Activated effector memory CD4-positive, alpha-beta T cell treated with Interleukin-2 at 50 U/mL for 16 hours (primary cell): ENCODE data around the gene OTOG.

Experiments used
- DNase-seq: peaks from one replicate; pipeline ENCODE4 v3.0.0-alpha.2; 2020

Gene OTOG

GRCh38 chr11:17547051-17547577 is at the start of gene OTOG:
Gene OTOG (plus strand): TSS chr11:17547259. CDS start chr11:17547373, 114 bp downstream.
- DNase-seq: no peak

DNA sequence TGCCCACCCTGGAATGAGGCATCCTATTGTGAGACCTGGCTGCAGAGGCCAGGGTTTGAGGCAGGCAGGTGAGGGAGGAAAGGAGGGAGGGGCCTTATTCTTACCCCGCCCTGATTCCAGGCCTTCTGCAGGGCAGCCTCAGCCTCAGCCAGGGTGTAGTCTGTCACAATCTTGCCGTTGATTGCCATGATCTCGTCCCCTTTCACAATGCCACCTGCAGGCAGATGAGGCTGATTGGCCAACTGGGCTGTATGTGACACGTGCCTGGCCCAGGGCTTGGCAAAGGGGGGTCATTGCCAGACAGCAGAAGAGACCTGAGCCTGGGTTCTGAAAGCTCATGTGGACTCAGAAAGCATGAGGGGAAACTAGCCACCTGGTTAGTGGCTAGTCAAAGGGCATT is 49.0 kb upstream of the OTOG start:
- no peak for DNase-seq

DNA sequence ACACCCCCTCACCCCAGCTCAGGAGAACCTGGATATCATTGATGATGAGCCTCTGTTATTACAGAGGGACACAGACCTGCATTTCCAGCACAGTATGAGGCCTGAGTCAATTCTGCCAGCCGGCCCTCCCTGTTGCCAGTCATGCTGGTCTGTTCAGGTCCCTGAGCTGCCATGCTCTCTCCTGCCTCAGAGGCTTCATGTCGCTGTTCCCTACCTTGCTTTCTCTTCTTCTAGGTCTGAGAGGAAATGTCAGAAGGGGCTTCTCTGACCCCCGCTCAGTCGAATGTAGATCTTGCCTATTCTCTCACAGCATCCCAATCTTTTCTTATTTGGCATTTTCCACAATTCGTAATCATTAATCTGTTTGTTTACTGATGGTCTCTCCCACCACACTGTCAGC is 48.6 kb upstream of the OTOG start:
- no peak for DNase-seq

- DNase-seq: no peak
Measured at GRCh38 chr11:17500673-17501072, 46.4 kb upstream of the OTOG start.

DNA sequence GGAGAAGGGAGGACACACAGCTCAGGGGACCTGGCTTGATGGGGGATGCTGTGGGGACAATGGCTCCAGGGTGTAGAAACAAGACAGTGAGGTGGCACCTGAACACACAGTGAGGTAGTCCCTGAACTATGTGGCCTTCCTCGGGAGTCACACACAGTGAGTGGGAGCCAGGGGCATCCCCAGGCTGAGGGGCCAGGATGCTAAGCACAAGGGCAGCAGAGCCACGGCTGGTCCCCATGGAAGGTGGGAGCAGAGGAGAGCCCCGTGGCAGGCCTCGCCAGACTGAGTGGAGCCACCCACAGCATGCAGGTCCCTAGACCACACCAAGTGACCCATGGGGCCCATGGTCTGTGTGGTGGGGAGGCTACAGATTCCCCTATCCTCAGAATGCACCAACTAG is 44.4 kb upstream of the OTOG start:
- no peak for DNase-seq

DNA sequence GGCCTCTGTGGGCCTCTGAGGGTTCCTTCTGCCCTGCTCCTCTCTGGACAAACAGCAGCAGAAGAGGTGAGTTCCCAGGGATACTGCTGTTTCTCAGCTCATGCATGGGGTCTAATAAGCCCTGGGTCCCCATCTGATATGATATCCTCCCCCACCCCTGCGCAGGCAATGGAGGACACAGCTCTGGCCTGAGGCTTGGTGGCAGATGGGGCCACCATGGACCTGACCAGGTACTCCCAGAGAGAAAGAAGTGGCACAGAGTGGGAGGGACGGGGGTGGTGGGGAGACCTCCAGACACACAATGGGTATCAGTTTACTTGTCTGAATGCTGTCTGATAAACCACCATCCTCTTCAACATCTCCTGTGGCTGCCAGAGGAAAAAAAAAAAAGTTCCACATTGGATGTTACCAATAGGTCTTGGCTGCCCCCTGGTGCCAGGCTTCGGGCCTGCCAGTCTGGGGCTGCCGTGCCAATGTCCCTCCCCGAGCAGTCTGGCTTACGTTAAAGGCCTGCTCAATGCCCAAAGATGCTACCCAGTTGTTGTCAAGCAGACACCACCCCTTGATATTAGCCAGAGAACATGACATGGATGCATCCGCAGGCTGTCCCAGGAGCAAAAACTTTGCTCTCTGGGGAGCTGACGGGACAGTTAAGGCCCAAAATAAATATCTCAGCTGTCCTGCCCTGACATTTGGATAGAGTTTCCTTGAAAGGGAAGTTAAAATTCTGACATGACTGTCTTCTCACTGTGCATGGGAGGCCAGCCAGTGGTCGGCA is 42.5 kb upstream of the OTOG start:
- peak; percentile 57 for DNase-seq

DNA sequence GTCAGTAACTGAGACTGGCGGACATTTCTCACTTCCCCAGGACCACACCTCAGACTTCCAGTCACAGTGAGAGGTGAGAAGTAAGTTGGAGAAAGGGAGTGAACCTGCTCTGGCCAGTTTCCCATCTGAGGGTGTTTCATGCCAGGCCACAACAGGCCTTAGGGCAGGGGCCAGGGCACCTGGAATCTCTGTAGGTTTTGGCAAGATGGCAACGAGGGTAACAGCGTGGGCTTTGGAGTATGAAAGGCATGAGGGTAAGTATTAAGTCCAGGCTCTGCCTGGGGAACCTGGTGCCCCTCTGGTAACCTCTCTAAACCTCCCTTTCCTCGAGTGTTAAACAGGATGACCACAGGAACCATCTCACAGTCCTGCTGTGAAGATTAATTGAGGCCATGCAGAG is 41.9 kb upstream of the OTOG start:
- no peak for DNase-seq

GRCh38 chr11:17506314-17506713 is 40.7 kb upstream of the OTOG start:
- DNase-seq: no peak

DNA sequence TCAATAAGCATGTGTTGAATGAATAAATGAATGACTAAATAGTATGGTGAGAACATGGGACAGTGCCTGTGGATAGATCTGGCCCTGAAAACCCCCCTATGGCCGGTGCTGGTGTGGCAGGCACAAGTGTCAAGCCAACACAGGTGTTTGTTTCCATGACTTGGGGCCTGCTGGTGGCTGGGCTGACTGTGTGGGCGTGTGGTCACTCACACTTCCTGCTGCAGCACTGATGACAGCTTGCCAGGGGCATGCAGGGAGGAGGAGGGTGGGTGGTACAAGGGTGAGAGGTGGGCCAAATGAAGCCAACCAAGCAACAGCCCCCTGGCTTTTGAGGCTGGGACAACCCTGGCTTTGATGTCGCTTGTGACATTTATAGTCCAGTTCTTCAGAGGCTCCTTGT is 40.1 kb upstream of the OTOG start:
- DNase-seq: no peak

- DNase-seq: no peak
Measured at GRCh38 chr11:17507773-17508172, 39.3 kb upstream of the OTOG start.

- DNase-seq: no peak
Measured at GRCh38 chr11:17508306-17508705, 38.8 kb upstream of the OTOG start.

DNA sequence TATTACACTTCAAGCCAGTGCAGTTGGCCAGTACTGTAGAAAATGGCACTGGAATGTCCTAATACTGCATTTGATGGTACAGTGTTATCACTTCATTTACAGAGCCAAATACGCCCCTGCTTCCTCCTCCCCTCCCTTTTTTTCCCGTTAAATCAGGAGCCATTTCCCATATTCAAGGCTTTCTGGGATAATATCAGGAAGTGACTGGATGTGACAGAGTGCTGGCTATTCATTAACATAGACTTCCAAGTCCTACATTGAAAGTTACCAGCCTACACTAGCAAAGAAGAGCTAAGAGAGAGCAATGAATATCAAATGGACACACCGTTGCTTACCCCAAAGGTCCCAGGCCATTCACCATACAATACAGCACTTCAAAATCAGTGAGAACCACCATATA is 38.3 kb upstream of the OTOG start:
- no peak for DNase-seq

DNA sequence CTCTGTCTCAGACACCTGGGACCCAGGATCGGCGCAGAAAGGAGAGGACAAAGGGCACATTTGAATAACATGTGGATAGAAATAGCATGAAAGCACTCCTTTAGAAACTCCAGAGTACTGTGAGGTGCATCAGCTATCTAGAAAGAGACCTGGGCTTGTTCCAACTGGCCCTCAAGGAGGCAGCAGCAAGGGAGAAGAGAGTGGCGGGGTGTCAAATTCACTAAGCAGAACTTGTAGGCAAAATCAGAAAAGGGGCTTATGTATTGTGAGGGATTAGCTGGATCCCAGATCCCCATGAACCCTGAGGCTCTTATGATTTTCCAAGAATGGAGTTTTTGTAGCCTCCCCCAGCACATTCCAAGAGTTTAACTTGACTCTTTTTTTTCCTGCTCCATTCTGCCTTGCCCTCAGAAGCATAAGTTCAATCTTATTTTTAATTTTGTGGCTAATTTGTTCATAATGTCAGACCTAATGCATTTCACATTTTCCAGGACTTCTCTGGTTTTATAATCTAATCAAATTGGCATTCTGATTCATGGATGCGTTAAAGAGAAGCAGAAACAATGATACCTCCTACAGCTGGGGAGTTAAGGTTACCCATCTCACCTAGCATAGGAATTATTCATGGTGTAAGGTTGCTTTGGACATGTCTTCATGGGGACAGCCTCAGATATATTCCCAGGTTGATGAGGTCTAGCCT is 36.4 kb upstream of the OTOG start:
- DNase-seq: no peak

- DNase-seq: no peak
Measured at GRCh38 chr11:17511571-17511970, 35.5 kb upstream of the OTOG start.

DNA sequence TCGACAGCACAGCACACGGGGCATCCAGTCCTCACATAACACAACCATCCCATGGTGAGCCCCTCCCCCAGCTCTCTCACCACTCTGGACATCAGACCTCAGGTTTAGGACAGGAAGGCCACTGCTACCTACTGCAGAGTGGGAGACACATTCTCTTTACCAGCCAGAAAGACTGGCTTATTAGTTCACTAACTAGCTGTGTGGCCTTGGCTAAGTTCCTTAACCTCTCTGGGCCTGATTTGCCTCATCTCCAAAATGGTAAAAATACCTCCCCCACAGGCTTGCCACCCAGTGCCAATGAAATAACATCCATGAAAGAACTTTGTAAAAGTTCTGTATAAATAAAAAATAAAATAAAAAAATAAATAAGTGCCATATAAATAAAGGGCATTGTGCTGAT is 35.0 kb upstream of the OTOG start:
- no peak for DNase-seq

DNA sequence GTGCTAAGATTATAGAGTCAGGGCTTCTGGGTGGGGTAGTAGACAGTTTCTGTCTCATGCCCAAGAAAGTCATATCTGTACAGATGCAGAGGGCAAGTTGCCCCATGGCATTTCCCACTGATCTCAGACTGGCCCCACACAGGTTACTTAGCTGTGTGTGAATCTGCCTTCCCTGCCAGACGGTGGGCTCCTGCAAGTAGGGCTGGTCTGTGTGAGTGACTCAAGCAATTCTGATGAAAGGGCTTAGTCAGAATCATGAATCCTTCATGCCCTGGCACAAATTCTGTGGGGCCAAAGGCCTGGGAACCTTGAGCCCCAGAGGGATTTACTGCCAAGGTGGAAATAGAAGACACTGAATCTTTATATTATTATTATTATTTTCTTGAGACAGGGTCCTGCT is 33.2 kb upstream of the OTOG start:
- DNase-seq: no peak

DNA sequence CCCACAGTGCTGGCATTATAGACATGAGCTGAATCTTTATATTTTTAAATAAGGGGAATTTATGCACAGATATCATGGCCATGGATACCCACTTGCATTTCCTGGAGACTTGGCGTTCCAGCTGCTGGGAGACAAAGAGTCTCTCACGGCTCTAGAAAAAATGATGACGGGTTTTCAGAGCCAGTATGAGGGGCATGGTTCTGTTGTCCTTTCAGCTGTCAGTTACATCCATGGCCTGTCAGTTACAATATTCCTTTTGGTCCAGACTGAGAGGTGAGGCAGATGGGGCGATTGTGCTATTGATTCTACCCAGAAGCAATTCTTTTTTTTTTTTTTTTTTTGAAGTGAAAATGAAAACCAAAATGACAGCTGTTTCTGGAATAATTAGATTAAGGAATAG is 32.6 kb upstream of the OTOG start:
- DNase-seq: no peak

- no peak for DNase-seq
Measured at GRCh38 chr11:17515443-17516176, 31.4 kb upstream of the OTOG start.

DNA sequence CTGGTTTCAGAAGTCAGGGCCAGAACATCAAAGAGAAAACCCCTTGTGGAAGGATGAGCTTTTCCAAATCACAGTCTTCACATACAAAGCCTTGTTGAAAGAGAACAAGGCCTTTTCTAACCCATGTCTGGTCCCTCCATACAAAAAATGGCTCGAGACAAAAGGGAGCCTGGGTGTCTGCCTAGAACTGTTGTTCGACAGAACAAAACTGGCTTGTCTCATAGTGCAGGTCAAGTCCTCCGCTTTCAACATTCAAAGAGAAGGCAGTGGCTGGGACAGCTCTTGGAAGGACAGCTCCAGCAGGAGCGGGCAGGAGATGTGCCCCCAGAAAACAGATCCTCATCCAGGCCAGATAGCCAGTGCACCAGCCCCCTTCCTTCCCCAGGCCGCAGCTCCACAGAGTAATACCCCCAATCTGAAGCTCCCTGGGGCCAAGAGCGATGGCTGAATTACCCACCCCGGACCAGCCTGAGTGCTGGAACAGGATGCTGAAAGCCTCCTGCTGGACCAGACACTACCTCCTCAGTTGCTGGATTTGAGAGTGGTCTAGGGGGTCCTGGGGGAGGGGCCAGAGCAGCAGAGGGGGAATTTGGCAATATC is 30.4 kb upstream of the OTOG start:
- no peak for DNase-seq

GRCh38 chr11:17517186-17517585 is 29.9 kb upstream of the OTOG start:
- DNase-seq: no peak

GRCh38 chr11:17518366-17518765 is 28.7 kb upstream of the OTOG start:
- no peak for DNase-seq

DNA sequence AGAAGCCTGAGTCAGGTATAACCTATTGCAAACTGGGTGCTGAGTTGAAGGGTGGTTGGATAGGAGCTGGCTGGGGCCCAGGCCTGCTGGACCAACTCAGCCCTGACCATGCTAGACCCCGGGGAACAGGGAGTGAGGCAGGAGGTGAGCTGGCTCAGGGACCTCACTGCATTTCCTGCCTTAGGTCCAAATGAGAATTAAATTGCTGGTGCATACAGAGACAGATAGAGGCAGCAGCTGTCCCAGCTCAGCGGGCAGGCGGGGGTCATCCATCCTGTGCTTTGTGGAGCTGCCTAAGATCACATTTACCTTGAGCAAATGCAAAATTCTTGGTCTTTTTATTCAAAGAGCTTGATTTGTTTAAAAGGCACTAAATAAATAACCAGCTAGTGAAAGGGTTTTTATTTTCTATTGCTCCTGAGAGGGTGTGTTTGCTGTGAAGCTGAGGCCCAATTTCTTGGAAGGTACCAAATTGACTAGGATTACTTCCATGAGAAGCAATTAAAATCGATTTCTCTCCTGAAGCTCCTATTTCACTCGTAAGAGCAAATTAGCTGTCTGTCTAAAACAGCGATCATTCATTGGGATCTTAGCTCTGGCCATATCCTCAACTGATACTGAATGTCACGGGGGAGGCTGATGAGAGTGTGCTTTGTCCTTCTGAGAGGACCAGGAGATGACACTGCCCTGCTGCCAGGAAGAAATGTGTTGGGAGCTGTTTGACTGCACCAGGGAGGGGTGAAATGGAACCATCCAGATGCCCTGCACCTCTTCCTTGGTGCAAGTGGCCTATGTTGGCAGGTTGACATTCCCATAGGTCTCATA is 27.8 kb upstream of the OTOG start:
- no peak for DNase-seq
